ENCODE measurements around the gene TMEM44. TPM values are rescaled to one million over a fixed set of nuclear protein-coding genes. Genes with fewer than 3 reads are reported as not detected.

The TMEM44 gene
- total and polyA plus RNA-seq, 8 donors = 1.7 to 17.8 (median 4.3) TPM

DNA sequence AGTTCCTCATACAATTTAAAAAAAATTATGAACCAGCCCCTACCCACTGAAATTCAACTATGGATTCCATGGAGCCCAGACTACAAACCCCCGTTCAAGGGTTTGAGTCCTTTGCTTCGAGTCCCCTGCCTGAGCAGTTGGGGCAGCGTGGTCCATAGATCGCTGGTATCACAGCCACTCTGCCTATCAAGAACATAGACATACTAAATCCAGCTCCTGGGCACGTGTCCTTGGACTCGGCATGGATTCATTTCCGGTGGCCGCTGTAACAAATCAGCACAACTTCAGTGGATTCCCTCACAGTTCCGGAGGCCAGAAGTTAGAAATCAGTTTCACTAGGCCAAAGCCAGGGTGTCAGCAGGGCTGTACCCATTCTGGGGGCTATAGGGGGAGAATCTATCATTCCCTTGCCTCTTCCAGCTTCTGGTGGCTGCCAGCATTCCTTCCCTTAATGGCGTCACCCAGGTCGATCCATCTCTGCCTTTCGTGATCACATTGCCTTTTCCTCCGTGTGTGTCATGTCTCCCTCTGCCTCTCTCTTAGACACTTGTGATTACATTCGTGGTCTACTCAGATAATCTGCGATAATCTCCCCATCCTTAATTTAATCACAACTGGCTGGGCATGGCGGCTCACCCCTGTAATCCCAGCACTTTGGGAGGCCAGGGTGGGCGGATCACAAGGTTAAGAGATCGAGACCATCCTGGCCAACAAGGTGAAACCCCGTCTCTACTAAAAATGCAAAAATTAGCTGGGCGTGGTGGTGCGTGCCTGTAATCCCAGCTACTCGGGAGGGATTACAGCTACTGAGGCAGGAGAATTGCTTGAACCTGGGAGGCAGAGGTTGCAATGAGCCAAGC is 4.6 kb upstream of the TMEM44 start:
- no peak for ATAC-seq
- 87 to 94% methylated on average over 22 of the region's 22 CpGs for WGBS, 2 donors
- TF ChIP-seq, protein P1, sequence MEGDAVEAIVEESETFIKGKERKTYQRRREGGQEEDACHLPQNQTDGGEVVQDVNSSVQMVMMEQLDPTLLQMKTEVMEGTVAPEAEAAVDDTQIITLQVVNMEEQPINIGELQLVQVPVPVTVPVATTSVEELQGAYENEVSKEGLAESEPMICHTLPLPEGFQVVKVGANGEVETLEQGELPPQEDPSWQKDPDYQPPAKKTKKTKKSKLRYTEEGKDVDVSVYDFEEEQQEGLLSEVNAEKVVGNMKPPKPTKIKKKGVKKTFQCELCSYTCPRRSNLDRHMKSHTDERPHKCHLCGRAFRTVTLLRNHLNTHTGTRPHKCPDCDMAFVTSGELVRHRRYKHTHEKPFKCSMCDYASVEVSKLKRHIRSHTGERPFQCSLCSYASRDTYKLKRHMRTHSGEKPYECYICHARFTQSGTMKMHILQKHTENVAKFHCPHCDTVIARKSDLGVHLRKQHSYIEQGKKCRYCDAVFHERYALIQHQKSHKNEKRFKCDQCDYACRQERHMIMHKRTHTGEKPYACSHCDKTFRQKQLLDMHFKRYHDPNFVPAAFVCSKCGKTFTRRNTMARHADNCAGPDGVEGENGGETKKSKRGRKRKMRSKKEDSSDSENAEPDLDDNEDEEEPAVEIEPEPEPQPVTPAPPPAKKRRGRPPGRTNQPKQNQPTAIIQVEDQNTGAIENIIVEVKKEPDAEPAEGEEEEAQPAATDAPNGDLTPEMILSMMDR (IDR thresholded peaks at IDR 0.05) = no peak
- Histone ChIP-seq H3K9me3 (no peaks in the 10 kb centered on the region), H3K27me3 (no peaks in the 10 kb centered on the region), H3K4me1 (no peaks in the 10 kb centered on the region), H3K36me3 (peaks cover 0 to 17% (median 0%) of the 10 kb centered on the region in 3 donors), H3K4me3 (no peak overlapping the region), H3K27ac (no peak overlapping the region)
- no peak for FAIRE-seq
- intact Hi-C loops (cut with DNase I) = no loop called here
- DNase-seq = no peak

DNA sequence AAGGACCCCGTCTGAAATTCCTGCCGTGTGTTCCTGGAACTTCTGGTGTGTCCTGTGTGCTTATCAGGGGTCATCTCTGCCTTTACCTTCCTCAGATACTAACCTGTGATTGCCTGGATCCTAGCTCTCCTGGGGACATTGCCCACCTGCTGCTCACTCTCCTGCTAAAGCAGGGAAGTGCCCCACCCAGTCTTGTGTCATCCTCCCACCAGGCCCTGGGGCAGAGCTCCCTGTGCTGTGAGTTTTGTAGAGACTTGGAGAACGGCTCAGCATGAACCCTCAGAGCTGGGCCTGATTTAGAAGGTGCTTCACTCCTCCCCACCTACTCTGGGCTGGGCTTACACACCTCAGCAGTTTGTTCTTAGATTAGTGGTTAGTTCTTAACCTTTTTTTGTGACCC is 3.8 kb upstream of the TMEM44 start:
- no peak overlapping the region for H3K4me3 ChIP-seq
- WGBS, 2 donors = 69% methylated on average over 3 of the region's 3 CpGs
- H3K27ac ChIP-seq = no peak overlapping the region
- intact Hi-C loops (cut with DNase I) = no loop called here
- TF ChIP-seq, protein P1 (IDR thresholded peaks at IDR 0.05) = no peak
- DNase-seq (no peak), FAIRE-seq (no peak), ATAC-seq (no peak)
- H3K9me3 ChIP-seq = no peaks in the 10 kb centered on the region
- H3K4me1 ChIP-seq = no peaks in the 10 kb centered on the region
- H3K27me3 ChIP-seq = no peaks in the 10 kb centered on the region
- peaks cover 0 to 12% (median 0%) of the 10 kb centered on the region in 3 donors for H3K36me3 ChIP-seq

- TF ChIP-seq, protein P1 (IDR thresholded peaks at IDR 0.05) = no peak
Measured at GRCh38 chr3:194632809-194633348, 340 bp downstream of the TMEM44 start.

DNA sequence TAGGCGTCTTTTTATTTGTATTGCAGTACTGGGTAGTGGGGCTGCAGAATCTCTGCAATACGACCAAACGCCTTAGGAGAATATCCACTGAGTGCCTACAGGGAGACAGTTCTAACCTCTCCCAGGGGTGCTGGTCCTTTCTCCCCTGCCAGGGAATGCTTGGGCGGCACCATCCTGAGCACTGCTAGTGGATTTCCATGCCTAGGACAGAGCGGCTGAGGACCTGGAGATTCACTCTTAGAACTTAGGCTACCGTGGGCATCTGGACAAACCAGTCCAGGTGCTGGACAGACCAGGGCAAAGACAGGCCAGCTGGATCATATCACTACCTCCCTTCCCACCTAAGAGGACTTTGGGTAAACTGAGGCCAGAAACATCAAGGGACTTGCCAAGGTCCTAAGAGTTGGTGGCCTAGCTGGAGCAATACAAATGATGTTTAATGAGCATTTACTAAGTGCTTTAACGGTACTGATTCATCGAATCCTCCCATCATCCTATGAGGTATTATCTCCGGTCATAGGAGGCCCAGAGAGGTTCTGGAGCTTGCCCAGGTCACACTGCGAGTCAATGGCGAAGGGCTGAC is 902 bp downstream of the TMEM44 start:
- no peak for ATAC-seq
- Histone ChIP-seq H3K4me1 (no peaks in the 10 kb centered on the region), H3K4me3 (peak overlapping the region in 3 of 4 donors; percentile 52 to 65 (median 64)), H3K9me3 (no peaks in the 10 kb centered on the region), H3K27ac (no peak overlapping the region), H3K27me3 (no peaks in the 10 kb centered on the region), H3K36me3 (no peaks in the 10 kb centered on the region)
- FAIRE-seq = no peak
- TF ChIP-seq, protein P1 (IDR thresholded peaks at IDR 0.05) = no peak
- intact Hi-C loops (cut with DNase I) = no loop called here
- DNase-seq = no peak
- 72 to 82% methylated on average over 11 of the region's 11 CpGs for WGBS, 2 donors

More at GRCh38 chr3:194632809-194633348, 340 bp downstream of the TMEM44 start:
- 2 to 3% methylated on average over 22 to 56 of the region's 56 CpGs for WGBS, 2 donors
- Histone ChIP-seq H3K9me3 (no peaks in the 10 kb centered on the region), H3K4me3 (peak overlapping the region; percentile 52 to 65 (median 60)), H3K36me3 (no peaks in the 10 kb centered on the region), H3K27ac (peak overlapping the region in 2 of 4 donors; percentile 70 to 77), H3K4me1 (no peaks in the 10 kb centered on the region), H3K27me3 (no peaks in the 10 kb centered on the region)
- FAIRE-seq (no peak), DNase-seq (peak in 2 of 6 donors; percentile 31 to 50), ATAC-seq (peak in 2 of 4 donors; percentile 4 to 70)
- intact Hi-C loops (cut with DNase I) = no loop called here
